ENCODE results near the gene ARF5.

ARF5 gene

GRCh38 chr7:127632276-127632910, 44.2 kb downstream of the ARF5 start:
- TF ChIP-seq CTCF (IDR thresholded peaks at IDR 0.05; ENCODE audit: borderline replicate concordance, insufficient read depth, low read depth, low read length) = no peak
- no peak overlapping the region for H3K4me3 ChIP-seq (ENCODE audit: low read depth, low read length)

- no peak overlapping the region for H3K4me3 ChIP-seq (ENCODE audit: low read depth, low read length)
- TF ChIP-seq CTCF (IDR thresholded peaks at IDR 0.05; ENCODE audit: borderline replicate concordance, insufficient read depth, low read depth, low read length) = no peak
Measured at GRCh38 chr7:127635659-127636285, 47.6 kb downstream of the ARF5 start.

- H3K4me3 ChIP-seq (ENCODE audit: low read depth, low read length) = no peak overlapping the region
- no peak for TF ChIP-seq CTCF (IDR thresholded peaks at IDR 0.05; ENCODE audit: borderline replicate concordance, insufficient read depth, low read depth, low read length)
Measured at GRCh38 chr7:127638197-127638596, 50.0 kb downstream of the ARF5 start.

All from GM12875 (cell line).